ENCODE results near the gene VPS13A.

The VPS13A gene

GRCh38 chr9:77158772-77159513 lies 18.4 kb upstream of the VPS13A start:
- no peaks in the 10 kb centered on the region for H3K4me1 ChIP-seq
- no peak overlapping the region for H3K9ac ChIP-seq
- no peak overlapping the region for H3K4me2 ChIP-seq (ENCODE audit: low read length)
- no peaks in the 10 kb centered on the region for H3K36me3 ChIP-seq (ENCODE audit: control insufficient read depth, insufficient read depth, low read length)
- no peak overlapping the region for H3K27ac ChIP-seq
- no peak overlapping the region for H2AFZ ChIP-seq
- H3K27me3 ChIP-seq (ENCODE audit: control insufficient read depth, insufficient read depth, low read length), result no peaks in the 10 kb centered on the region
- H3K9me3 ChIP-seq (ENCODE audit: control insufficient read depth, low read length), result no peaks in the 10 kb centered on the region
- TF ChIP-seq, protein P1, sequence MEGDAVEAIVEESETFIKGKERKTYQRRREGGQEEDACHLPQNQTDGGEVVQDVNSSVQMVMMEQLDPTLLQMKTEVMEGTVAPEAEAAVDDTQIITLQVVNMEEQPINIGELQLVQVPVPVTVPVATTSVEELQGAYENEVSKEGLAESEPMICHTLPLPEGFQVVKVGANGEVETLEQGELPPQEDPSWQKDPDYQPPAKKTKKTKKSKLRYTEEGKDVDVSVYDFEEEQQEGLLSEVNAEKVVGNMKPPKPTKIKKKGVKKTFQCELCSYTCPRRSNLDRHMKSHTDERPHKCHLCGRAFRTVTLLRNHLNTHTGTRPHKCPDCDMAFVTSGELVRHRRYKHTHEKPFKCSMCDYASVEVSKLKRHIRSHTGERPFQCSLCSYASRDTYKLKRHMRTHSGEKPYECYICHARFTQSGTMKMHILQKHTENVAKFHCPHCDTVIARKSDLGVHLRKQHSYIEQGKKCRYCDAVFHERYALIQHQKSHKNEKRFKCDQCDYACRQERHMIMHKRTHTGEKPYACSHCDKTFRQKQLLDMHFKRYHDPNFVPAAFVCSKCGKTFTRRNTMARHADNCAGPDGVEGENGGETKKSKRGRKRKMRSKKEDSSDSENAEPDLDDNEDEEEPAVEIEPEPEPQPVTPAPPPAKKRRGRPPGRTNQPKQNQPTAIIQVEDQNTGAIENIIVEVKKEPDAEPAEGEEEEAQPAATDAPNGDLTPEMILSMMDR (IDR thresholded peaks at IDR 0.05), result no peak
- H3K79me2 ChIP-seq, result no peaks in the 10 kb centered on the region
- no peak overlapping the region for H3K4me3 ChIP-seq (ENCODE audit: low read depth, low read length)

DNA sequence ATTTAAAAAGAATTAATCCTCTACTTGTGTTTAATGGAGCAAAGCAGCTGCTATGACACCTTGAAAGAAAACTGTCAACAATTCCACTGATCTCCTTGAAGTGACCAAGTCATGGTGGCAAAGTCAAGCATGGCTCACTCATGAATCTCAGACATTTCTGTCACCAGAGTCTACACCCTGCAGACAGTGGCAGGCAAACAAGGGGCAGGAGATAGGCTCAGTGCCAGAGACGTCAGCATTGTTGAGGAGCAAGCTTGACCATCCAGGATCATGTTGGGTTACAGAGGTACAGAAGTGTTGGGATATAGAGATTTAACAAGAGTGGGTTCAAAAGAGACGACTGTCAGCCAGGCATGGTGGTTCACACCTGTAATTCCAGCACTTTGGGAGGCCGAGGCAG lies 16.1 kb upstream of the VPS13A start:
- no peak overlapping the region for H3K4me3 ChIP-seq (ENCODE audit: low read depth, low read length)
- no peaks in the 10 kb centered on the region for H3K9me3 ChIP-seq (ENCODE audit: control insufficient read depth, low read length)
- no peak overlapping the region for H3K9ac ChIP-seq
- no peak overlapping the region for H3K4me2 ChIP-seq (ENCODE audit: low read length)
- no peaks in the 10 kb centered on the region for H3K4me1 ChIP-seq
- H2AFZ ChIP-seq, result no peak overlapping the region
- no peaks in the 10 kb centered on the region for H3K36me3 ChIP-seq (ENCODE audit: control insufficient read depth, insufficient read depth, low read length)
- no peaks in the 10 kb centered on the region for H3K79me2 ChIP-seq
- no peaks in the 10 kb centered on the region for H3K27me3 ChIP-seq (ENCODE audit: control insufficient read depth, insufficient read depth, low read length)
- H3K27ac ChIP-seq, result no peak overlapping the region
- TF ChIP-seq, protein P1 (IDR thresholded peaks at IDR 0.05), result no peak

DNA sequence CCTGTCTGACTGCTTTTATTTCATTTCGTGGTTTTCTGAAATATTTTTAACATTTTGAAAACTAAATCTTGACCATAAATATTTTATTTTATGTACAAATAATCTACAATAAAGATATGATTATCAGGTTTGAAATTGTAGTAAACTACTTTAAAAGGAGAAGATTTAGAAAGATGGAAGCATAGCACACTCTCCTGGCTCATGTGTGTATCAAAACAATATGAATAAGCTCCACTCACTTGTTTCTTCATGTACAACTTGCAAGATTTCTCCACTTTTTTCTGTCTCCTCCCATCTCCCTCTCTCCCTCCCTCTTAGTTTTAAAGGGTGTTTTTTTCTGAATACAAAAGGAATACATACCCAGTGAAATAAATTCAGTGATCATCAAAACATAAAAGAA lies 15.4 kb upstream of the VPS13A start:
- Histone ChIP-seq H3K4me2 (ENCODE audit: low read length) (no peak overlapping the region), H3K36me3 (ENCODE audit: control insufficient read depth, insufficient read depth, low read length) (no peaks in the 10 kb centered on the region), H3K9ac (no peak overlapping the region), H2AFZ (no peak overlapping the region), H3K4me3 (ENCODE audit: low read depth, low read length) (no peak overlapping the region), H3K27me3 (ENCODE audit: control insufficient read depth, insufficient read depth, low read length) (no peaks in the 10 kb centered on the region), H3K9me3 (ENCODE audit: control insufficient read depth, low read length) (no peaks in the 10 kb centered on the region), H3K4me1 (no peaks in the 10 kb centered on the region), H3K27ac (no peak overlapping the region), H3K79me2 (no peaks in the 10 kb centered on the region)
- TF ChIP-seq, protein P1 (IDR thresholded peaks at IDR 0.05), result no peak

GRCh38 chr9:77162366-77162765 lies 15.0 kb upstream of the VPS13A start:
- Histone ChIP-seq H3K27ac (no peak overlapping the region), H3K27me3 (ENCODE audit: control insufficient read depth, insufficient read depth, low read length) (no peaks in the 10 kb centered on the region), H3K9me3 (ENCODE audit: control insufficient read depth, low read length) (no peaks in the 10 kb centered on the region), H2AFZ (no peak overlapping the region), H3K9ac (no peak overlapping the region), H3K36me3 (ENCODE audit: control insufficient read depth, insufficient read depth, low read length) (no peaks in the 10 kb centered on the region), H3K79me2 (no peaks in the 10 kb centered on the region), H3K4me2 (ENCODE audit: low read length) (no peak overlapping the region), H3K4me3 (ENCODE audit: low read depth, low read length) (no peak overlapping the region), H3K4me1 (no peaks in the 10 kb centered on the region)
- TF ChIP-seq, protein P1 (IDR thresholded peaks at IDR 0.05), result no peak

- no peaks in the 10 kb centered on the region for H3K4me1 ChIP-seq
- TF ChIP-seq, protein P1 (IDR thresholded peaks at IDR 0.05), result no peak
- H3K27ac ChIP-seq, result no peak overlapping the region
- H3K9ac ChIP-seq, result no peak overlapping the region
- H3K27me3 ChIP-seq (ENCODE audit: control insufficient read depth, insufficient read depth, low read length), result no peaks in the 10 kb centered on the region
- H2AFZ ChIP-seq, result no peak overlapping the region
- no peak overlapping the region for H3K4me2 ChIP-seq (ENCODE audit: low read length)
- H3K36me3 ChIP-seq (ENCODE audit: control insufficient read depth, insufficient read depth, low read length), result no peaks in the 10 kb centered on the region
- no peaks in the 10 kb centered on the region for H3K79me2 ChIP-seq
- H3K9me3 ChIP-seq (ENCODE audit: control insufficient read depth, low read length), result no peaks in the 10 kb centered on the region
- H3K4me3 ChIP-seq (ENCODE audit: low read depth, low read length), result no peak overlapping the region
Observed at GRCh38 chr9:77163884-77164283, 13.4 kb upstream of the VPS13A start.

Measured in parathyroid adenoma (tissue), 2 donors.